ENCODE measurements around the gene FYB2.

- TF ChIP-seq CTCF (IDR thresholded peaks at IDR 0.05; ENCODE audit: poor library complexity) (no peak), EZH2 (IDR thresholded peaks at IDR 0.05; ENCODE audit: borderline replicate concordance) (no peak)
Measured at GRCh38 chr1:56819387-56819899, at the start of gene FYB2.
